ENCODE results near the gene DELE1.
"Not testable (repeated sequence)": the region's sequence is repeated elsewhere in the genome, so short reads cannot be mapped to it uniquely, and the experiment has no call there.

DELE1 gene

DNA sequence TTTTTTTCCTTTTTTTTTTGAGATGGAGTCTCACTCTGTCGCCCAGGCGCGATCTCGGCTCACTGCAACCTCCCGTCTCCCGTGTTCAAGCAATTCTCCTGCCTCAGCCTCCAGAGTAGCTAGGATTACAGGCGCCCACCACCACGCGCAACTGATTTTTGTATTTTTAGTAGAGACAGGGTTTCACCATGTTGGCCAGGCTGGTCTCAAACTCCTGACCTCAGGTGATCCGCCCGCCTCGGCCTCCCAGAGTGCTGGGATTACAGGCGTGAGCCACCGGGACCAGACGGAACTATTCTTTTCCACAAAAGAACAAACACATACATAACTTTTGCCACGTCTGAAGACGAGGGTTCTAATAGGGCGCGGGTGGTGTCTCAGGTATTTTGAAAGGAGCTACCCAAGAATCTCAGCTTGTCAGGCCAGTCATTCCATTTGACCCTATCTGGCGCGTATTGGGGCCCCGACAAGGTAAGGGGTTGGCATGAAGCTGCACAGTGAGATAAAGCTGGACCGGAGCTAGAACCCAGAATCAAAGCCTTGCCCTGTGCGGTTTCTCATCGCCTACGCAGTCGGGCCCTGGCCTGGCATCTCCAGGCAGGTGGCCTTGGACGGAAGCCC is 734 bp upstream of the DELE1 start:
- DNase-seq (ENCODE audit: low read depth, low spot score) = not testable (repeated sequence)

DNA sequence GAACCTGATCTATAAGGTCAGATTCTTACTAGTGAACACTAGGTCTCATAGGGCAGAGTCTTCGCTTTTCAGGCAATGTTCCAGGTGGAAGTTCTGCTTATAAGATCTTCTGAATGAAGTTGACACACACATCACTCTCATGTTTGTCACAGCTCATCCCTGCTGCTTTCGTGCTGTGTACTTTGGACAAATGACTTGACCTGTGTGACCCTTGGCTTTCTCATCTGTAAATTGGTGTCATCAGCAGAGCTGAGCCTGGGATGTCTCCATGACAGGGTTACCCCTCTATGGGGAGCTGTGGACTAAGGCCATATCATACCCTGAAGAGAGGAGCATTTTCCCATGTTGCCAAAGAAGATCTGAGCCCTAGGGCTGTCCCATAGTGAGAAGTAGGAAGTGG is 2.8 kb downstream of the DELE1 start:
- DNase-seq (ENCODE audit: low read depth, low spot score) = no peak

GRCh38 chr5:141928051-141928450 is 4.4 kb downstream of the DELE1 start:
- DNase-seq (ENCODE audit: low read depth, low spot score) = no peak

DNA sequence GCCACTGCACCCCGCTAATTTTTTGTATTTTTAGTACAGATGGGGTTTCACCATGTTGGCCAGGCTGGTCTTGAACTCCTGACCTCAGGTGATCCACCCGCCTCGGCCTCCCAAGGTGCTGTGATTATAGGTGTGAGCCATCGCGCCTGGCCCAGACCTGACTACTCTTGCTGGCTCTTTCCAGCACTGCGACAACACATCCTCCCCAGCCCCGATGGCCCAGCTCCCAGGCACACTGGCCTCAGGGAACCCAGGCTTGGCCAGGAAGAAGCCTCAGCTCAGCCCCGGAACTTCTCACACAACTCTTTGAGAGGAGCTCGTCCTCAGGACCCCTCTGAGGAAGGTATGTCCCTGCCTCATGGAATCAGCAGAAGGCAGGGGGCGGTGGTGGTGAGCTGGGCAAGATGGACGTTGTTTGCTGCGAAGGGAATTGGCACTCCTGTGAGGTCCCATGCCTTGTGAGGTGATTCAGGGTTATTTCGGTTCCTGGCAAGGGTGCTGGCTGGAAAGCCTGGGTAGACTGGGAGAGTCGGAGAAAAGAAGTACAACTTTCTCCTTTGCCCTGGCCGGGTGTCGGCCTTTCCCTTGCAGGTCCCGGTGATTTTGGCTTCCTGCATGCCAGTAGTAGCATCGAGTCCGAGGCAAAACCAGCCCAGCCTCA is 5.9 kb downstream of the DELE1 start:
- DNase-seq (ENCODE audit: low read depth, low spot score) = no peak

- no peak for DNase-seq (ENCODE audit: low read depth, low spot score)
Measured at GRCh38 chr5:141931694-141932093, 8.0 kb downstream of the DELE1 start.

- DNase-seq (ENCODE audit: low read depth, low spot score) = no peak
Measured at GRCh38 chr5:141933151-141933550, 9.5 kb downstream of the DELE1 start.

- no peak for DNase-seq (ENCODE audit: low read depth, low spot score)
Measured at GRCh38 chr5:141934099-141934844, 10.6 kb downstream of the DELE1 start.

- DNase-seq (ENCODE audit: low read depth, low spot score) = no peak
Measured at GRCh38 chr5:141935538-141935937, 11.9 kb downstream of the DELE1 start.

DNA sequence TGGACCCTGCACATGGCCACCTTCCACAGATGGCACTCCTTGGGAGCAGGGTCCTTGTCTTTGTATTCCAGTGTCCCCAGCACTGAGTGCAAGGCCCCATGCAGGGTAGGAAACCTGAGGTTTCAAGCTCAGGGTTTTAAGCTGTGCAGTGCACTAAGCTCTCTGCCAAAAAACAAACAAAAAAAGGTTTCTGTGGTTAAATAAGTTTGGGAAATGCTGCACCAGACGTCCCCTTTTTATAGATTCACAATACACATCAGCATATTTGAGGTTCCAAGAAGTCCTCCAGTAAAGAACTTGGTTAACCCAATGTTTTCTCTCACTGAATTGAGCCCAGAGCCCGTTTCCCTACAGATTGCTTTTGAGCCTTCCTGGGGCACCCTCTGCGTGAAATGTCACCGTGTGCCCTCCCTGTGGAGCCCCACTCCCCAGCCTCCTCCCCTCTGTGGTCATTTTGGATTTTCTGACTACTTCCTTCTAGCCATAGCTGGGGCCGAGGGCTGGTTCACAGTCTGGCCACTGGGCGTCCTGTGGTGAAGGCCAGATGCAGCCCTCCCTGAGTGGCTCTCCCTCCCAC is 17.1 kb downstream of the DELE1 start:
- no peak for DNase-seq (ENCODE audit: low read depth, low spot score)

- no peak for DNase-seq (ENCODE audit: low read depth, low spot score)
Measured at GRCh38 chr5:141941307-141941706, 17.6 kb downstream of the DELE1 start.

- no peak for DNase-seq (ENCODE audit: low read depth, low spot score)
Measured at GRCh38 chr5:141941779-141942178, 18.1 kb downstream of the DELE1 start.

- no peak for DNase-seq (ENCODE audit: low read depth, low spot score)
Measured at GRCh38 chr5:141942185-141942857, 18.6 kb downstream of the DELE1 start.

DNA sequence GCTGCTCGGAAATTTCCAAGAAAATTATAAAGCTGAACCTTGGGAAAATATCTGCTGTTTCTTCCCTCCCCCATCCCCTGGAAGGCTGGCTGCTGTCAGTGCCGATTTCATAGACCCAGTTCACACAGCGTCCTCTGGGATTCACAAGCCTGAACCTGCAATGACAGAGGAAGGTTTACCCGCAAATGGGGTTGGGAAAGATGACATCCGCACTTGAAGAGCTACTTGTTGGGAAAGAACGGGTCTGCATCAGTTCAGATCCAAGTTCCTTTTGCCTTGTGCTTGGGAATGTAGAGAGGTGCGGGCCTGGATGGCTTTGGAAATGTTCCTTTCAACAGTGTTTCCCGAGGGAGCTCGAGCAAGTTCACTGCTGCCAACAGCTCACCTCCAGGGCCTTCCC is 20.4 kb downstream of the DELE1 start:
- DNase-seq (ENCODE audit: low read depth, low spot score) = no peak

GRCh38 chr5:141945511-141946051 is 21.9 kb downstream of the DELE1 start:
- DNase-seq (ENCODE audit: low read depth, low spot score) = no peak

DNA sequence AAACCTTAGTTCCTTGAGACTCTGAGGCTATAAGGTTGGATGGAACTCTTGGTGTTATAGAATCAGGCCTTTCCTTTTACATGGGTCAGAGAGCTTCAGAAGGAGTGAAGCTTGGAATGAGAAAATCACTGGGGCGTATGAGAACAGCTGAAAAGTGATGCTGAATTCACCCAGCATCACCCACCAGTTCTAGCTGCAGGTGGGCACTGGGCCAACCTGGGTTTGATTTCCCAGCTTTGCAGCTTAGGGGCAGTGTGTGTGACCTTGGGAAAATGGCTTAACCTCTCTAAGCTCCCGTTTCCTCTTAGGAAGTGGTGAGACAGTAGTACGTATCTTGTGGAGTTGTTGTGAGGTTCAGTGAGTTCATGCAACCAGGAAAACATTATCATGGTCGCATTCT is 23.6 kb downstream of the DELE1 start:
- no peak for DNase-seq (ENCODE audit: low read depth, low spot score)

- no peak for DNase-seq (ENCODE audit: low read depth, low spot score)
Measured at GRCh38 chr5:141948812-141949211, 25.1 kb downstream of the DELE1 start.

DNA sequence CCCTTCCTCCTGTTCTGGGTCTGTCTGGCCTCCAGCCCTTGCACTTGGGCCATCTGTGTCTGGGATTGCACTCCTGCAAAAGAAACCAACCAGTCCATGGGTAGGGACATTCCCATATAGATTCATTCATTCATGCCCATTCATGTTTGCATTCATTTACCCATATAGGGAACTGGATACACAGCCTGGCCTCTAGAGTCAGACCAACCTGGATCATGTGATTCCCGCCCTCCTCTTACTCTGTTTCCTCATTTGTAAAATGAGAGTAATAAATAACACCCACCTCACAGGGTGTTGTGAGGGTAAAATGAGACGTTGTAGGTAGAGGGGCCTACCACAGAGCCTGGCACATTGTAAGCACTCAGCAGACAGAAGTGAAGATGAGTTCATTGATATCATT is 25.8 kb downstream of the DELE1 start:
- DNase-seq (ENCODE audit: low read depth, low spot score) = no peak

DNA sequence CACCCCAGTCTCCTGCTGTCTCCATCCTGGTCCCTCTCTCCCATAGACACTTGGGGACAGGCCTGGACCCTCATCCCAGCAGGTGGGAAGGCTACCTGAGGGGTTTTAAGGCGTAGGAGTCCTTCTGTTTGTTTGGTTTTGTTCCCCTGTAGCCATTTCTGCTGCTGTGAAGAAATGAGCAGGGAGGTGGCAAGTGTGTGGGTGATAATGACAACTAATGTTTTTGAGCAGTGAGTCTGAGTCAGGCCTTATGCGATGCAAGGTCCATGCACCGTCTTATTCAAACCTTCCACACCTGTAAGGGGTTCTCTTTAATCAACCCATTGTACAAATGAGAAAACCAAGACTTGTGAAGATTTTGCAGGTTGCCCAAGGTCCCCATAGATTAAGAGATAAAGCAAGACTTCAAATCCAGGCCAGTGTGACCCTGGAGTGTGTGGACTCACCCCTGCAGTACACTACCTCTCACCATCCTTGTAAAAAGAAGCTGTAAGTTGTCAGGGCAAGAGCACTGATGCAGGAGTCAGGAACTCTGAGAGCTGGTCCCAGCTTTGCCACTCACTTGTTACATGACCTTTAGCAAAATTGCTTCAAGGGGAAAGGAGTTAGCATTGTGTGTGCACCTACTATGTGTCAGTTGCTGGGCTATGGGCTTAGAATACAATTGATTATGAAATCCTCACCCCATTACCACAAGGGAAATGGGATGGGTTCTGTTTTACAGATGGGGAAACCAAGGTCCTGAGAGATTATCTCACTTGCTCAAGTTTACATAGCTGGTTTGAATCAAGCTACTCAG is 26.7 kb downstream of the DELE1 start:
- no peak for DNase-seq (ENCODE audit: low read depth, low spot score)

DNA sequence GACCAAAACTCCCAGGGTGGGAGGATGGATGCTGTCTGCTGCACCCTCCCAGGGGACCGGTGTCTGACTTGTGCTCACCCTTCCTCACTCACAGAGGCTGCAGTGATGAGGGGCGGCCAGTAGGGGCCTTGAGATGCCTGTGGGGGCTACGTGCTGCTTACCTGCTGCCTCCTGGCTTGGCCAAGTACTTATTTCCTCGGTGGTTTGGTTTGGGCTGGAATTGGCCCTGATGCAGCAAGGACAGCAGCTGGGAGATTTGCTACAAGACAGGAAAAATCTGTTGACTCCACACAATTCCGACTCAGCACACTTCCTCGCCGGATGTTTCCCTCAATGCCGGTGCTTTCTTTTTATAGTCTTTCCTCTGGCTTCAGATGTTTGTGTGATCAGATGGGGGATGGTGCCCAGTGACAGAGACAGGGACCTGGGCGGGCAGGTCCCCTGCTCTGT is 27.7 kb downstream of the DELE1 start:
- DNase-seq (ENCODE audit: low read depth, low spot score) = no peak

- DNase-seq (ENCODE audit: low read depth, low spot score) = no peak
Measured at GRCh38 chr5:141952020-141952419, 28.3 kb downstream of the DELE1 start.

GRCh38 chr5:141954194-141954593 is 30.5 kb downstream of the DELE1 start:
- DNase-seq (ENCODE audit: low read depth, low spot score) = no peak

All from brain pericyte (primary cell).